Heart left ventricle (tissue), 16 donors: ENCODE data around the gene SGF29. TPM values are rescaled to one million over a fixed set of nuclear protein-coding genes. Genes with fewer than 3 reads are reported as not detected.
"Not testable (repeated sequence)": the region's sequence is repeated elsewhere in the genome, so short reads cannot be mapped to it uniquely, and the experiment has no call there.

Experiments used
- ATAC-seq, 4 donors: fragments of 200-7000 bp; cut with Tn5 transposase; one replicate each; pipeline ENCODE4 v1.9.1; 2020 to 2022; ENCODE audit warnings: moderate library complexity in 4 of 4, mild to moderate bottlenecking in 3 of 4, moderate number of reproducible peaks in 1 of 4
- DNase-seq, 5 donors: peaks; one replicate each; pipeline ENCODE4 v3.0.0-alpha.2; 2020
- H3K27ac ChIP-seq, 12 donors: fragments of 200-600 bp; sonication (generic) in 4 of 12; one replicate each; pipeline versions ENCODE4 v1.5.0 to v1.8.0; 2016 to 2022; ENCODE audit warnings: mild to moderate bottlenecking in 2 of 12
- H3K27me3 ChIP-seq, 9 donors: fragments of 200-600 bp; sonication (generic) in 2 of 9; one replicate each; pipeline versions ENCODE4 v1.5.1 to v1.8.0; 2016 to 2022; ENCODE audit warnings: mild to moderate bottlenecking in 3 of 9
- H3K36me3 ChIP-seq, 9 donors: fragments of 200-600 bp; sonication (generic) in 2 of 9; one replicate each; pipeline versions ENCODE4 v1.5.0 to v1.8.0; 2018 to 2022; ENCODE audit warnings: mild to moderate bottlenecking in 2 of 9
- H3K4me1 ChIP-seq, 12 donors: fragments of 200-600 bp; sonication (generic) in 4 of 12; one replicate each; pipeline versions ENCODE4 v1.5.0 to v1.8.0; 2016 to 2022; ENCODE audit warnings: mild to moderate bottlenecking in 3 of 12
- H3K4me3 ChIP-seq, 12 donors: fragments of 200-600 bp; sonication (generic) in 4 of 12; one replicate each; pipeline versions ENCODE4 v1.5.0 to v1.8.0; 2017 to 2022; ENCODE audit warnings: mild to moderate bottlenecking in 9 of 12, moderate library complexity in 4 of 12
- H3K9me3 ChIP-seq, 12 donors: fragments of 200-600 bp; sonication (generic) in 4 of 12; one replicate each; pipeline versions ENCODE4 v1.5.0 to v1.8.0; 2016 to 2022; ENCODE audit warnings: mild to moderate bottlenecking in 1 of 12
- CTCF ChIP-seq, 12 donors: fragments of 200-600 bp; sonication (generic) in 4 of 12; IDR thresholded peaks; one replicate each; pipeline versions ENCODE4 v1.5.0 to v1.8.0; 2018 to 2022; ENCODE audit warnings: antibody characterized with exemption in 12 of 12, mild to moderate bottlenecking in 5 of 12
- POLR2A ChIP-seq, 2 donors: fragments of 450-650 bp; IDR thresholded peaks; one replicate each; pipeline ENCODE4 v1.6.1; 2017; ENCODE audit warnings: antibody characterized with exemption in 2 of 2, mild to moderate bottlenecking in 2 of 2, moderate library complexity in 2 of 2
- WGBS, 4 donors: extraction: QIAGEN DNeasy Blood & Tissue Kit in 2 of 4; methylation state at CpG; one replicate each; pipeline versions ENCODE4 v1.1.5 to v1.1.7; 2013 to 2018; 5-methylcytosine and 5-hydroxymethylcytosine counted together
- intact Hi-C, 10 donors: fragments of 100-400 bp; cut with DNase I; formaldehyde crosslinking; loops; one replicate each; pipeline versions ENCODE4 v1.11.1 to v1.14.2; 2022
- polyA plus RNA-seq, 2 donors: library from polyadenylated mRNA; stranded (reverse); fragments of 200-250 nt; gene quantifications; one replicate each; pipeline ENCODE4 v1.2.3, GENCODE V29; 2013
- total RNA-seq, 9 donors: library from RNA; depleted of rRNA in 2 of 9; stranded (reverse); fragments of >200 nt in 2 of 9; fragmentation: NEBNext Ultra II Directional in 3 of 9; extraction: Animal tissue kit (Norgen Biotek cat#: 25700) in 3 of 9; gene quantifications; one replicate each; pipeline versions ENCODE4 v1.1.0 to v1.2.4, GENCODE V29; 2016 to 2023
- donor health status: ischemic (EF 13 %, LVEDD 7.1; RV severe dilation, severe dysfunction).
- donor health status: healthy with polysubstance abuse.
- donor health status: DM: no; HTN: yes; CAD: no.
- donor health status: DM: no; HTN: no; CAD: no.
- donor health status: ischemic (EF 25% LVEDD 6.9; RV normal size, moderate dysfunction).
- donor health status: ischemic (EF 25% LVEDD 5.7; RV mildly dilated, moderate dysfunction).
- donor health status: healthy.
- donor health status: DM: yes; HTN: yes; CAD: no.
- donor health status: ischemic (EF 35%, LVEDD 5.7; RV mildly dilated, moderate dysfunction).
- donor health status: nonischemic (EF 11% LVEDD 7.7; RV severe dilation, severe dysfunction).
- donor health status: DM: yes; HTN: yes; CAD: no.
- donor health status: PGD.
- donor health status: ischemic (EF 29% LVEDD 5.4; RV normal size, mild dysfunction).
- donor health status: nonischemic (EF 23%, LVEDD 6.1; RV moderate dilation, normal function).

The SGF29 gene
- total and polyA plus RNA-seq, 11 donors, result 11.1 to 27.9 (median 15.6) TPM

GRCh38 chr16:28544998-28545397, 8.7 kb upstream of the SGF29 start:
- intact Hi-C loops, result loop anchor here in 2 of 10 donors (5.0 to 10.0 kb wide), 2 partner anchors 48 to 70 kb away; partner anchors contain the start of gene NPIPB7 (in 1 of the 2)
- ATAC-seq, result no peak
- no peak overlapping the region for H3K27ac ChIP-seq
- no peaks in the 10 kb centered on the region for H3K36me3 ChIP-seq
- no peaks in the 10 kb centered on the region for H3K9me3 ChIP-seq
- no peak overlapping the region for H3K4me3 ChIP-seq
- TF ChIP-seq POLR2A (IDR thresholded peaks at IDR 0.05) (no peak), CTCF (IDR thresholded peaks at IDR 0.05) (no peak)
- WGBS, 4 donors, result 75 to 89% (median 78%) methylated on average over 3 of the region's 3 CpGs
- no peaks in the 10 kb centered on the region for H3K27me3 ChIP-seq
- peaks cover 0 to 14% (median 0%) of the 10 kb centered on the region in 12 donors for H3K4me1 ChIP-seq
- DNase-seq, result no peak

- ATAC-seq, DNase-seq, H3K27ac ChIP-seq, H3K9me3 ChIP-seq, H3K27me3 ChIP-seq, H3K36me3 ChIP-seq, H3K4me3 ChIP-seq: not testable (repeated sequence)
- intact Hi-C loops, result loop anchor here in 1 of 10 donors (10.0 kb wide), 1 partner anchor 71 kb away; the partner anchor contains the start of gene NPIPB7
- peaks cover 0 to 13% (median 0%) of the 10 kb centered on the region in 12 donors for H3K4me1 ChIP-seq
- WGBS, 4 donors, result 89 to 92% (median 91%) methylated on average over 7 of the region's 7 CpGs
Observed at GRCh38 chr16:28545964-28546363, 7.8 kb upstream of the SGF29 start.

- Histone ChIP-seq H3K4me1 (peaks cover 0 to 13% (median 0%) of the 10 kb centered on the region in 12 donors), H3K36me3 (no peaks in the 10 kb centered on the region), H3K4me3 (no peak overlapping the region), H3K27me3 (no peaks in the 10 kb centered on the region), H3K9me3 (no peaks in the 10 kb centered on the region), H3K27ac (no peak overlapping the region)
- TF ChIP-seq POLR2A (IDR thresholded peaks at IDR 0.05) (no peak), CTCF (IDR thresholded peaks at IDR 0.05) (no peak)
- intact Hi-C loops, result loop anchor here in 1 of 10 donors (10.0 kb wide), 1 partner anchor 72 kb away; the partner anchor contains the start of gene NPIPB7
- no peak for ATAC-seq
- WGBS, 4 donors, result 78 to 88% (median 82%) methylated on average over 7 of the region's 7 CpGs
- DNase-seq, result no peak
Observed at GRCh38 chr16:28546626-28547025, 7.1 kb upstream of the SGF29 start.

- H3K27ac ChIP-seq, result no peak overlapping the region
- ATAC-seq (no peak), DNase-seq (no peak)
- no peaks in the 10 kb centered on the region for H3K27me3 ChIP-seq
- TF ChIP-seq POLR2A (IDR thresholded peaks at IDR 0.05) (no peak), CTCF (IDR thresholded peaks at IDR 0.05) (no peak)
- intact Hi-C loops, result loop anchor here in 2 of 10 donors (2.0 to 10.0 kb wide), 2 partner anchors 58 to 74 kb away; partner anchors contain the start of gene NPIPB7 (in 1 of the 2)
- H3K36me3 ChIP-seq, result no peaks in the 10 kb centered on the region
- H3K9me3 ChIP-seq, result no peaks in the 10 kb centered on the region
- 70 to 78% (median 75%) methylated on average over 14 of the region's 14 CpGs for WGBS, 4 donors
- H3K4me1 ChIP-seq, result peaks cover 0 to 6% (median 1%) of the 10 kb centered on the region in 12 donors
- no peak overlapping the region for H3K4me3 ChIP-seq
Observed at GRCh38 chr16:28548306-28548802, 5.4 kb upstream of the SGF29 start.
